Right lobe of liver (tissue), 4 donors: Measurements from ENCODE around the gene BROX.

Experiments used
- POLR2A ChIP-seq: fragments of 450-650 bp; IDR thresholded peaks from one replicate; pipeline ENCODE4 v1.6.1; 2017; ENCODE audit warnings: antibody characterized with exemption, mild to moderate bottlenecking
- TF ChIP-seq, protein P1 (sequence below), 4 donors: fragments of 200-600 bp in 3 of 4; fragments of 450-650 bp in 1 of 4; IDR thresholded peaks; one replicate each; pipeline versions ENCODE4 v1.5.1 to v1.8.0; 2016 to 2022; ENCODE audit warnings: antibody characterized with exemption in 4 of 4, mild to moderate bottlenecking in 2 of 4
- donor health status: DM: no; HTN: no; CAD: no.
- donor health status: DM: no; HTN: no; CAD: no.
- donor health status: DM: no; HTN: yes; CAD: no.

DNA sequence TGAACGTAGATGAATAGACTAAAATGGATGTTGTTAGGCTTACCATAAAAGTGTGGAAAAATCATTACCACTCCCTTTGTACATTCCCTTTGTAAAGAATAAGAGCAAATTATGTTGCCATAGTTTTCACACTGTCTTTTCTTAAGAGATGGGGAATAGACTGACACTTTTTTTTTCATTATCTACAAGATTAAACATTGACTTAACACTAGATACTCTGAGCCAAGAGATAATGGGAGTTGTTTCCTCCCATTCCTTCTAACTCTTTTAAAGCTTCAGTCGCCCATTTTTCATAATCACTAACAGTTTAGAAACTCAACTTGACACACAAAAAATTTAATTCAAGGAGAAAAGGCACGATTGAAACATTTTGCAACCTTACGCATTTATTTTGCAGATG, 10.2 kb upstream of the BROX start:
- TF ChIP-seq, protein P1, sequence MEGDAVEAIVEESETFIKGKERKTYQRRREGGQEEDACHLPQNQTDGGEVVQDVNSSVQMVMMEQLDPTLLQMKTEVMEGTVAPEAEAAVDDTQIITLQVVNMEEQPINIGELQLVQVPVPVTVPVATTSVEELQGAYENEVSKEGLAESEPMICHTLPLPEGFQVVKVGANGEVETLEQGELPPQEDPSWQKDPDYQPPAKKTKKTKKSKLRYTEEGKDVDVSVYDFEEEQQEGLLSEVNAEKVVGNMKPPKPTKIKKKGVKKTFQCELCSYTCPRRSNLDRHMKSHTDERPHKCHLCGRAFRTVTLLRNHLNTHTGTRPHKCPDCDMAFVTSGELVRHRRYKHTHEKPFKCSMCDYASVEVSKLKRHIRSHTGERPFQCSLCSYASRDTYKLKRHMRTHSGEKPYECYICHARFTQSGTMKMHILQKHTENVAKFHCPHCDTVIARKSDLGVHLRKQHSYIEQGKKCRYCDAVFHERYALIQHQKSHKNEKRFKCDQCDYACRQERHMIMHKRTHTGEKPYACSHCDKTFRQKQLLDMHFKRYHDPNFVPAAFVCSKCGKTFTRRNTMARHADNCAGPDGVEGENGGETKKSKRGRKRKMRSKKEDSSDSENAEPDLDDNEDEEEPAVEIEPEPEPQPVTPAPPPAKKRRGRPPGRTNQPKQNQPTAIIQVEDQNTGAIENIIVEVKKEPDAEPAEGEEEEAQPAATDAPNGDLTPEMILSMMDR (IDR thresholded peaks at IDR 0.05) = no peak
- no peak for TF ChIP-seq POLR2A
